IPS-15b (cell line): ENCODE results near the gene AGAP1.

Experiments used
- H3K27me3 ChIP-seq: one replicate; pipeline ENCODE4 v1.6.1; 2013; ENCODE audit warnings: low read length; ENCODE audit not compliant: control insufficient read depth, insufficient read depth
- H3K36me3 ChIP-seq: one replicate; pipeline ENCODE4 v1.6.1; 2013; ENCODE audit warnings: low read length; ENCODE audit not compliant: control insufficient read depth, insufficient read depth
- H3K4me1 ChIP-seq: one replicate; pipeline ENCODE4 v1.6.1; 2013; ENCODE audit warnings: mild to moderate bottlenecking, low read length; ENCODE audit not compliant: control insufficient read depth, insufficient read depth
- H3K4me3 ChIP-seq: one replicate; pipeline ENCODE4 v1.5.1; 2013; ENCODE audit warnings: low read depth, low read length
- H3K9ac ChIP-seq: one replicate; pipeline ENCODE4 v1.6.1; 2013; ENCODE audit warnings: low read depth, mild to moderate bottlenecking, low read length
- H3K9me3 ChIP-seq: one replicate; pipeline ENCODE4 v1.6.1; 2013; ENCODE audit warnings: mild to moderate bottlenecking, low read length; ENCODE audit not compliant: control insufficient read depth, insufficient read depth

AGAP1 gene

DNA sequence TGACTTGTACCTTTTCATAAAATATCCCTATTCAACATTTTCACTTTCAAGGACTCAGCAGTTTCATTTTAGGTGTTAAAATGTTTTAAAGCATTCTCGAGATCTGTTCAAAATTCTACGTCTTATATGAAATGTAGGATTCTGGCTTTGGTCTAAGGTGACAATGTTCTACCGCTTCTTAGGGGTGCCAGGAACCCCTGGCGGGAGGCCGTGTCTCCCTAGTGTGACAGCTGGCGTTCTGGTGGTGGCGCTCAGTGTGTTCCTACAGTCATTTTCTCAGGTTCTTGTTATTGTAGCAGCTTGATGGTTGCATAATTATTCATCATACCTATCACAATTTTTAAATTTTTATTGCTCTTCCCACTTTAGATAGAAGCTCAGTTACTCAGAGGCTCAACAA lies 204.6 kb downstream of the AGAP1 start:
- no peak overlapping the region for H3K9ac ChIP-seq
- no peaks in the 10 kb centered on the region for H3K27me3 ChIP-seq
- no peak overlapping the region for H3K4me3 ChIP-seq
- H3K4me1 ChIP-seq, result peaks cover 8% of the 10 kb centered on the region
- no peaks in the 10 kb centered on the region for H3K9me3 ChIP-seq
- H3K36me3 ChIP-seq, result no peaks in the 10 kb centered on the region

GRCh38 chr2:235699576-235699975 lies 205.7 kb downstream of the AGAP1 start:
- no peak overlapping the region for H3K4me3 ChIP-seq
- H3K27me3 ChIP-seq, result no peaks in the 10 kb centered on the region
- no peaks in the 10 kb centered on the region for H3K36me3 ChIP-seq
- H3K9ac ChIP-seq, result no peak overlapping the region
- no peaks in the 10 kb centered on the region for H3K9me3 ChIP-seq
- H3K4me1 ChIP-seq, result peaks cover 8% of the 10 kb centered on the region

- H3K4me1 ChIP-seq, result peaks cover 8% of the 10 kb centered on the region
These were observed 207.6 kb downstream of the AGAP1 start for GRCh38 chr2:235701206-235701981.

GRCh38 chr2:235702186-235702585 lies 208.3 kb downstream of the AGAP1 start:
- peaks cover 8% of the 10 kb centered on the region for H3K4me1 ChIP-seq
- no peaks in the 10 kb centered on the region for H3K9me3 ChIP-seq
- no peaks in the 10 kb centered on the region for H3K27me3 ChIP-seq
- H3K4me3 ChIP-seq, result no peak overlapping the region
- no peaks in the 10 kb centered on the region for H3K36me3 ChIP-seq
- H3K9ac ChIP-seq, result no peak overlapping the region

More at GRCh38 chr2:235701206-235701981, 207.6 kb downstream of the AGAP1 start:
- H3K9ac ChIP-seq, result no peak overlapping the region
- H3K4me3 ChIP-seq, result no peak overlapping the region
- H3K27me3 ChIP-seq, result no peaks in the 10 kb centered on the region
- no peaks in the 10 kb centered on the region for H3K36me3 ChIP-seq
- no peaks in the 10 kb centered on the region for H3K9me3 ChIP-seq

- no peak overlapping the region for H3K4me3 ChIP-seq
- no peaks in the 10 kb centered on the region for H3K9me3 ChIP-seq
- no peaks in the 10 kb centered on the region for H3K27me3 ChIP-seq
- peaks cover 8% of the 10 kb centered on the region for H3K4me1 ChIP-seq
- H3K36me3 ChIP-seq, result no peaks in the 10 kb centered on the region
- H3K9ac ChIP-seq, result no peak overlapping the region
These were observed 210.0 kb downstream of the AGAP1 start for GRCh38 chr2:235703711-235704295.

DNA sequence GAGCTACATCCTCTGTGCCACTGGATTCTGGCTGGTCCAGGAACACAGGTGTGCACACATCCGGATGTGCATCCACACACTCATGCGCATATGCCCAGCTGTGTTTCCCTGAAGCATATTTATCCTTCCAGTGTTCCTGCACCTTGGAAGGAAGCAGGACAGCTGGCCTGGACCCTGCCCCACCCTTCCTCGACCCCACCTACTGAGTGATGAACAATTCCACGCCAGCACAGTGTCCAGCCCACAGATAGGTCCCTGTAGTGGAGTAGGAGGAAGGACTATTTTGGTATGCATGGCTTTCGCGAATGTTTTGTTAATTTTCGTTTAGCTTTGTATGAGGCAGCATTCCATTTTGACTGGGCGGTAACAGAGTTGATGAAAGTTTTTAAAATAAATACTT lies 211.5 kb downstream of the AGAP1 start:
- Histone ChIP-seq H3K9me3 (no peaks in the 10 kb centered on the region), H3K4me3 (no peak overlapping the region), H3K36me3 (no peaks in the 10 kb centered on the region), H3K27me3 (no peaks in the 10 kb centered on the region), H3K9ac (no peak overlapping the region), H3K4me1 (peaks cover 8% of the 10 kb centered on the region)

DNA sequence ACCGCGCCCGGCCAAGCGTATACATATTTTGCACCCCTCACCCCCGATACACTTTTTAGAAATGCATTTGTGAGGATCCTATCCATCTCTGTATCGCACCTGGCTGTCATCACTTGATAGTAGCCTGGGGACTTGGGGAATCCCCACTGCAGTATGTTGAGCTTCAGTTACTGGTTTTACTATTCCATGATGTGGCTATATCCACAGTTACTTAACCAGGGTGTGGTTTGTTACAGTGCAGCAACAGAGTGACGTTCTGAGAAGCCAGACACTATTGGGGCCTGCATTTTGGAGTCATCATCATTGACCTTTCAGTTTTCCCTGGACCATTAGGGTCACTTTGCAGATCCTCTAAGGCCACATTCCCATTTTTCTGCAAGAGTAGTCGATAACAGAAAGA lies 212.7 kb downstream of the AGAP1 start:
- peaks cover 8% of the 10 kb centered on the region for H3K4me1 ChIP-seq
- H3K36me3 ChIP-seq, result peaks cover under 1% of the 10 kb centered on the region
- no peaks in the 10 kb centered on the region for H3K27me3 ChIP-seq
- no peak overlapping the region for H3K4me3 ChIP-seq
- H3K9ac ChIP-seq, result no peak overlapping the region
- H3K9me3 ChIP-seq, result no peaks in the 10 kb centered on the region

- H3K4me3 ChIP-seq, result no peak overlapping the region
- H3K27me3 ChIP-seq, result no peaks in the 10 kb centered on the region
- H3K9me3 ChIP-seq, result no peaks in the 10 kb centered on the region
- H3K9ac ChIP-seq, result no peak overlapping the region
- H3K4me1 ChIP-seq, result peaks cover 7% of the 10 kb centered on the region
- peaks cover 2% of the 10 kb centered on the region for H3K36me3 ChIP-seq
These were observed 213.7 kb downstream of the AGAP1 start for GRCh38 chr2:235707411-235708096.

- H3K27me3 ChIP-seq, result no peaks in the 10 kb centered on the region
- no peaks in the 10 kb centered on the region for H3K4me1 ChIP-seq
- H3K36me3 ChIP-seq, result peaks cover 2% of the 10 kb centered on the region
- no peak overlapping the region for H3K9ac ChIP-seq
- H3K4me3 ChIP-seq, result no peak overlapping the region
- H3K9me3 ChIP-seq, result no peaks in the 10 kb centered on the region
These were observed 215.4 kb downstream of the AGAP1 start for GRCh38 chr2:235709124-235709813.

DNA sequence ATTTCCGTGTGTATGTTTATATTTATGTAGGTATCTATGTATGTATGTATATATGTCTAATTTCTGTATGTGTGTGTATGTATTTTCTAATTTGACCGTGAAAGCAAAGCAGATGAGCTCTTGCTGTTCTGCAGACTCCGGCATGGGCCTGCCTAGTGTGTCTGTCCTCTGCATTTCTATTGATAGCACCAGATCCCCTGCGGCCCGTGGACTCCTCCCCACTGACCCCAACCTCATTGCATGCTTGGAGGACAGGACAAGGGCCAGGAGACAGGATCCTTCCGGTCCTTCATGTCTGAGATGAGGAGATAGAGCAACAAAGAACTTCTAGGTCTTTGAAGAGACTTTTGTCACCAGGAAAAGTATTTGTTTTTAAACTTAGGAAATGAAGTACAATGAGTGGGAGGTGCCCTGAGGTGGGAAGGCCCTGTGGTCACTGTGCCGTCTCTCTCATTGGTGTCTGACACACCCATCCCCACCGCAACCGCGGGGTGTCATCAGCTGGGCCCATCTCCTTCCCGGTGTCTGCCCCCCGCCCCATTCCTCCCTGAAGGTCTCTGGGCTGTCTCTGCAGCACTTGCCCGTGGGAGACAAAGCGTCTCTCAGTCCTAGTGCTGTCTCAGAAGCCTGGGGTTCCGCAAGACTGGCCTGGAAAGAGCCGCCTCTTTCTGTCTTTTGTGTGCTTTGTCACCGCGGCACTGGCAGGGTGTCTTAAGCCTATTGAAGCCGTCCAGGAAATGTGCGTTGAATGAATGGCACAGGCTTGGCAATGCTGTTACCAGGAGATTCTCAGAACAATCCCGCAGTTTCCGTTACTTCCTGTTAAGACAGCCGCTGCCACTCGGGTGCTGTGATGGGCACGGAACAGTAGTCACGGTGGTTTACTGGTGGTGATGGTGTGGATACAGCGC lies 216.4 kb downstream of the AGAP1 start:
- Histone ChIP-seq H3K9me3 (no peaks in the 10 kb centered on the region), H3K9ac (no peak overlapping the region), H3K27me3 (no peaks in the 10 kb centered on the region), H3K4me1 (no peaks in the 10 kb centered on the region), H3K4me3 (no peak overlapping the region), H3K36me3 (peaks cover 2% of the 10 kb centered on the region)

DNA sequence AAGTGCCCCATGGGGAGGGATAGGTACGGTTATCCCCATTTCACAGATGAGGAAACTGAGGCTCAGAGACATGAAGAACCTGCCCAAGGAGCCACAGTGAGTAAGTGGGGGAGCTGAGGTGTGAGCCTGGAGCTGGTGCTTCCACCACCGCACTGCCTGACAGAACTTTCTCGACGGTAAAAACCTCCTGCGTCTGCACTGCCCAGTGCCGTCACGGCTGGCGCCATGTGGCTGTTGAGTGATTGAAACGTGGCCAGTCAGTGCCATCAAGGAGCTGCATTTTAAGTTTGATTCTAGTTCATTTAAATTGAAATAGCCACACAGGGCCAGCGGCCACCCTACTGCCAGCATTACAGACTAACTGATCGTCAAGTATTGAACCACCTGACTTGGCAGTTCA lies 217.1 kb downstream of the AGAP1 start:
- no peaks in the 10 kb centered on the region for H3K9me3 ChIP-seq
- peaks cover 2% of the 10 kb centered on the region for H3K36me3 ChIP-seq
- no peak overlapping the region for H3K9ac ChIP-seq
- H3K27me3 ChIP-seq, result no peaks in the 10 kb centered on the region
- no peaks in the 10 kb centered on the region for H3K4me1 ChIP-seq
- no peak overlapping the region for H3K4me3 ChIP-seq
